ENCODE data around the gene KCNJ2. TPM values are rescaled to one million over a fixed set of nuclear protein-coding genes. Genes with fewer than 3 reads are reported as not detected.

The KCNJ2 gene
- total and polyA plus RNA-seq, 2 experiments from 2014 or later = 0.75 to 1.1 TPM

- Histone ChIP-seq H3K27me3 (replicated peaks; ENCODE audit: insufficient read depth) (no peaks in the 10 kb centered on the region), H3K9me3 (ENCODE audit: low read depth) (no peaks in the 10 kb centered on the region), H3K36me3 (ENCODE audit: low read depth) (no peaks in the 10 kb centered on the region), H3F3A (ENCODE audit: insufficient read depth) (peaks cover 11% of the 10 kb centered on the region; the same call in 1 of the 2 replicates), H4K20me1 (ENCODE audit: insufficient read depth) (no peaks in the 10 kb centered on the region), H3K79me2 (ENCODE audit: insufficient read depth) (no peaks in the 10 kb centered on the region), H3K9ac (no peak overlapping the region), H3K9me2 (ENCODE audit: insufficient read depth) (no peaks in the 10 kb centered on the region), H2AFZ (no peak overlapping the region), H3K4me3 (no peak overlapping the region), H3K27ac (no peak overlapping the region), H3K4me2 (ENCODE audit: unreplicated experiment) (no peak overlapping the region), H3K4me1 (ENCODE audit: insufficient read depth) (no peaks in the 10 kb centered on the region)
- no peak for DNase-seq
- 61 to 75% methylated on average over 2 of the region's 2 CpGs for WGBS, 2 experiments (ENCODE audit: low coverage in 1 of 2, low lambda C conversion rate in 2 of 2, missing lambda C conversion rate in 2 of 2)
- TF ChIP-seq EZH2 (IDR thresholded peaks at IDR 0.05; ENCODE audit: insufficient read depth, poor library complexity, severe bottlenecking) (no peak), EZH2phosphoT487 (IDR thresholded peaks at IDR 0.05; ENCODE audit: insufficient read depth, low read depth) (no peak)
- in situ Hi-C loops (cut with MboI) = no loop called here
Observed at GRCh38 chr17:70190959-70191805, 21.9 kb downstream of the KCNJ2 start.

GRCh38 chr17:70195091-70195490 lies 25.8 kb downstream of the KCNJ2 start:
- H3K27me3 ChIP-seq (replicated peaks; ENCODE audit: insufficient read depth) = no peaks in the 10 kb centered on the region; the same call in 1 of the 2 replicates
- TF ChIP-seq EZH2 (IDR thresholded peaks at IDR 0.05; ENCODE audit: insufficient read depth, poor library complexity, severe bottlenecking) (no peak), EZH2phosphoT487 (IDR thresholded peaks at IDR 0.05; ENCODE audit: insufficient read depth, low read depth) (no peak)
- H3K9ac ChIP-seq = no peak overlapping the region
- no peaks in the 10 kb centered on the region for H4K20me1 ChIP-seq (ENCODE audit: insufficient read depth)
- H3K4me1 ChIP-seq (ENCODE audit: insufficient read depth) = no peaks in the 10 kb centered on the region
- no peaks in the 10 kb centered on the region for H3K9me2 ChIP-seq (ENCODE audit: insufficient read depth)
- H3K4me2 ChIP-seq (ENCODE audit: unreplicated experiment) = no peak overlapping the region
- no peaks in the 10 kb centered on the region for H3K79me2 ChIP-seq (ENCODE audit: insufficient read depth)
- H3K36me3 ChIP-seq (ENCODE audit: low read depth) = no peaks in the 10 kb centered on the region
- H3F3A ChIP-seq (ENCODE audit: insufficient read depth) = no peaks in the 10 kb centered on the region
- no peak for DNase-seq
- no peak overlapping the region for H3K4me3 ChIP-seq
- H3K27ac ChIP-seq = no peak overlapping the region
- H2AFZ ChIP-seq = no peak overlapping the region
- in situ Hi-C loops (cut with MboI) = no loop called here
- no peaks in the 10 kb centered on the region for H3K9me3 ChIP-seq (ENCODE audit: low read depth)

DNA sequence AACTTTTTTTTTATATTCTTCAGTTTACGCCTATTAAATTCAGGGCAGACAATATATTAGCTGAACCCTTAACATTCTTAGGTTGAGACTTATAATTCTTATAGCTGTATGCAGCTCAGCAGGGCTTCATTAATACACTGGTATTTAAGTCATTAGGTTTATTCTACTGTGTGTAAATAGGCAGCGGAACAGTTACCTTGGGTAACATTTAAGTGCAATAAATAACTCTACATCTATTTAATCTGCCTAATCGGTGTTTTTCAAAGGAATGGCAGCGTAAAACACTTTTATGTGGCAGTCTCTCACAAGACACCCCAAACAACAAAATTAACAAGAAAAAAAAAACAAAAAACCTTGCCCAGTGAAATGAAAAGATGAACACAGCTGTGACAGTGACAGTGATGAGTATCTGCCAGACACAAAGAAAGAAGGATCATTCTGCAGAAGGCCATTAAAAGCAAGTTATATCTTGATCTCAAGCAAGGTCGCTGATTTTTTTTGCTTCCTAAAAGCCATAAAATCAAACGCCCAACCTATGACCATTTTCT lies 32.6 kb downstream of the KCNJ2 start:
- no peak for TF ChIP-seq EZH2phosphoT487 (IDR thresholded peaks at IDR 0.05; ENCODE audit: insufficient read depth, low read depth)
- no peak for TF ChIP-seq EZH2 (IDR thresholded peaks at IDR 0.05; ENCODE audit: insufficient read depth, poor library complexity, severe bottlenecking)
- Histone ChIP-seq H4K20me1 (ENCODE audit: insufficient read depth) (no peaks in the 10 kb centered on the region), H3K79me2 (ENCODE audit: insufficient read depth) (no peaks in the 10 kb centered on the region), H3K27ac (no peak overlapping the region), H3F3A (ENCODE audit: insufficient read depth) (no peaks in the 10 kb centered on the region), H3K36me3 (ENCODE audit: low read depth) (no peaks in the 10 kb centered on the region), H3K4me3 (no peak overlapping the region), H3K27me3 (replicated peaks; ENCODE audit: insufficient read depth) (no peaks in the 10 kb centered on the region; the same call in 1 of the 2 replicates), H3K9me3 (ENCODE audit: low read depth) (no peaks in the 10 kb centered on the region), H2AFZ (no peak overlapping the region), H3K9ac (no peak overlapping the region), H3K4me2 (ENCODE audit: unreplicated experiment) (no peak overlapping the region), H3K9me2 (ENCODE audit: insufficient read depth) (no peaks in the 10 kb centered on the region), H3K4me1 (ENCODE audit: insufficient read depth) (no peaks in the 10 kb centered on the region)
- in situ Hi-C loops (cut with MboI) = no loop called here
- no peak for DNase-seq
- 46 to 48% methylated on average over 6 of the region's 6 CpGs for WGBS, 2 experiments (ENCODE audit: low coverage in 1 of 2, low lambda C conversion rate in 2 of 2, missing lambda C conversion rate in 2 of 2)

GRCh38 chr17:70202840-70203239 lies 33.5 kb downstream of the KCNJ2 start:
- 27 to 57% methylated on average over 2 of the region's 2 CpGs for WGBS, 2 experiments (ENCODE audit: low coverage in 1 of 2, low lambda C conversion rate in 2 of 2, missing lambda C conversion rate in 2 of 2)
- Histone ChIP-seq H3F3A (ENCODE audit: insufficient read depth) (no peaks in the 10 kb centered on the region), H3K4me2 (ENCODE audit: unreplicated experiment) (no peak overlapping the region)

More at GRCh38 chr17:70202840-70203239, 33.5 kb downstream of the KCNJ2 start:
- DNase-seq = no peak
- Histone ChIP-seq H4K20me1 (ENCODE audit: insufficient read depth) (no peaks in the 10 kb centered on the region), H2AFZ (no peak overlapping the region), H3K9ac (no peak overlapping the region), H3K9me3 (ENCODE audit: low read depth) (no peaks in the 10 kb centered on the region), H3K27me3 (replicated peaks; ENCODE audit: insufficient read depth) (no peaks in the 10 kb centered on the region; the same call in 1 of the 2 replicates), H3K27ac (no peak overlapping the region), H3K4me3 (no peak overlapping the region), H3K79me2 (ENCODE audit: insufficient read depth) (no peaks in the 10 kb centered on the region), H3K9me2 (ENCODE audit: insufficient read depth) (no peaks in the 10 kb centered on the region), H3K4me1 (ENCODE audit: insufficient read depth) (no peaks in the 10 kb centered on the region), H3K36me3 (ENCODE audit: low read depth) (no peaks in the 10 kb centered on the region)
- in situ Hi-C loops (cut with MboI) = no loop called here
- TF ChIP-seq EZH2phosphoT487 (IDR thresholded peaks at IDR 0.05; ENCODE audit: insufficient read depth, low read depth) (no peak), EZH2 (IDR thresholded peaks at IDR 0.05; ENCODE audit: insufficient read depth, poor library complexity, severe bottlenecking) (no peak)

All from GM23248 (cell line).